GM12892 (cell line): Measurements from ENCODE around the gene CELA2A.
"Not testable (repeated sequence)": the region's sequence is repeated elsewhere in the genome, so short reads cannot be mapped to it uniquely, and the experiment has no call there.

Source experiments
- POLR2A ChIP-seq: IDR thresholded peaks from 2 replicates; pipeline ENCODE4 v1.6.1; 2011; ENCODE audit warnings: low read depth, low read length, control low read depth
- POLR2AphosphoS5 ChIP-seq: IDR thresholded peaks from 2 replicates; pipeline ENCODE4 v1.6.1; 2011; ENCODE audit warnings: low read depth, low read length, control low read depth
- TAF1 ChIP-seq: IDR thresholded peaks from 2 replicates; pipeline ENCODE4 v1.6.1; 2011; ENCODE audit warnings: low read depth, mild to moderate bottlenecking, control low read depth, low read length, borderline replicate concordance

GRCh38 chr1:15491010-15491409 lies 34.5 kb downstream of the CELA2A start:
- TF ChIP-seq POLR2A, POLR2AphosphoS5, TAF1: not testable (repeated sequence)
